C4-2B (cell line): ENCODE measurements around the gene NR5A2.

Source experiments
- H3K27ac ChIP-seq: fragments of 450-650 bp; 2 replicates; pipeline ENCODE4 v1.5.1; 2017
- CTCF ChIP-seq: fragments of 450-650 bp; conservative IDR thresholded peaks from 2 replicates; pipeline ENCODE4 v1.5.1; 2017; ENCODE audit warnings: mild to moderate bottlenecking
- ZFX ChIP-seq: fragments of 450-650 bp; IDR thresholded peaks from 2 replicates; pipeline ENCODE4 v1.6.1; 2017

NR5A2 gene

DNA sequence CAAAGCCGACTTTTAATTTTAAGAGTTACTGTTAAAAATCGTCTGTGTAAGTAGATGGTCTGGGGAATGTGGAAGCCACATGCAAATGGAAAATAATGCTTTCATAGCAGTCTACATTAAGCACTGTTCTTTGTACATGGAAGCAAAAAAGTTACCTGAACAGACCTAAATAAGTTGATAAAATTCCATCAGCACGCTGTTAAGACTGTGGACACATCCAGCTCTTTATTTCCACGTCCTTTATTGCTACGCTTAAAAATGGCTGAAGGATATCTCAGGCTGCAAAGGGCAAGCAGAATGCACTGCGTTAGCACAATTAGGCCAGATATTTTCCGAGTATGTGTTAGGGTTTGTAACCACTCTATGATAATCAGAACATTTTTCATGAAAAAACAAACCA, 22.3 kb downstream of the NR5A2 start:
- no peak overlapping the region for H3K27ac ChIP-seq
- TF ChIP-seq CTCF (no peak), ZFX (no peak)

GRCh38 chr1:200051620-200052019, 24.1 kb downstream of the NR5A2 start:
- no peak overlapping the region for H3K27ac ChIP-seq
- TF ChIP-seq ZFX (no peak), CTCF (no peak)

- TF ChIP-seq ZFX: no peak
- no peak for TF ChIP-seq CTCF
- no peak overlapping the region for H3K27ac ChIP-seq
Observed at GRCh38 chr1:200053091-200053490, 25.6 kb downstream of the NR5A2 start.

DNA sequence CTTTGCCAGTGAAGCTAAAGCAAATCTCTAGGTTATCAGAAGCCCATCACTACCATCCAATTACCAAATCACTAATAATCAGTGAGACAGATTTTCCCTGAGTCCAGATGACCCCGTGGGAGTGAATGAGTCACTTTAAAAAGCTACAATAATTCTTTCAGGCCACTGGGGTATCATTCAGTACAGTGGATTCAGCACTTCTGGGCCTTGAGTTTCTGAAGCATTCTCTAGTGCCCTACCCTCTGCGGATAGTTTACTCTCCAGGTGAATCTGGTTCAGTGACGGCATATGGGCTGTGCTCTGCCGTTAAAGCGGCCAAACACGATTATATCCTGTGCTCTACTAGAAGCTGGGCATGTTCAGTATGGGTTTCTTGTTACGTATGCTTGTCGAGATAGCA, 26.1 kb downstream of the NR5A2 start:
- TF ChIP-seq ZFX: no peak
- TF ChIP-seq CTCF: no peak
- H3K27ac ChIP-seq: no peak overlapping the region

DNA sequence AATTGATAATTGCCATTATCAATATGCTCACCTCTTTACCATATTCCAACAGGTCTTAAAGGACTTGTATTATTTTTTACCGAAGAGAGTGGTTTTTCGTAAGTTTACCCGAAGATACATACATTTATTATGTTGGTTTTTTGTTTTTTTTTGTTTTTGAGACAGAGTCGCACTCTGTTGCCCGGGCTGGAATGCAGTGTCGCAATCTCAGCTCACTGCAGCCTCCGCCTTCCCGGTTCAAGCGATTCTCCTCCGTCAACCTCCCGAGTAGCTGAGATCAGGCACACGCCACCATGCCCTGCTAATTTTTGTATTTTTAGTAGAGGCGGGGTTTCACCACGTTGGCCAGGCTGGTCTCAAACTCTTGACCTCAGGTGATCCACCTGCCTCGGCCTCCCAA, 30.8 kb downstream of the NR5A2 start:
- H3K27ac ChIP-seq: no peak overlapping the region
- no peak for TF ChIP-seq ZFX
- no peak for TF ChIP-seq CTCF

GRCh38 chr1:200062143-200062542, 34.6 kb downstream of the NR5A2 start:
- TF ChIP-seq ZFX (no peak), CTCF (no peak)
- H3K27ac ChIP-seq: no peak overlapping the region

DNA sequence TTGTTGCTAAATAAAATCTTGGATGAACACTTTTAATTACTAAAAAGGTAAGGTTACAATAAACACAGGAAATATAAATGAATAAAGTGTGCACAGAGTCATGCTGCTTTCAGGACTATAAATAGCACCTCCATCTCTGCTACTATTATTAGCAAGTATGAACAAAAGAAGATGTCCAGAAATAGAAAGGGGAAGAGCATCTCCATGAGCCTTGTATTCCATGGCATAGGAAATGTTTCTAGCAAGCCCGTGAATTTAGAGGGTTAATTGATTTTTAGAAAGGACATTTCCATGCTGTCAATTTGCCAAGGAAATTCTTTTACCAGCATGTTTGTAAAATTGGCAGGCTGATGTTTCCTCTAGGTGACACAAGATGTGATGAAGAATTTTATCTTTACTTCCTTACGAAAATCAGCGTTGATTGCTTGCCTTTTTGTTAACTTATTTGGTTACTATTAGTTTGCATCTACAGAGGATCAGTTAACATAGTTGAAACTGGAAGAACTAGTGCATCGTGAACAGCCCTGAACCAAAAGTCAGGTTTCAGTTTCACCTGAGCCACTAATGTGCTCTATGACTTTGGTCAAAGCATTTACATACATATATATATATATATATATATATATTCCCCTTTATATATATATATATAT, 45.3 kb downstream of the NR5A2 start:
- TF ChIP-seq ZFX (no peak), CTCF (no peak)

More for the DNA sequence above, 45.3 kb downstream of the NR5A2 start:
- no peak overlapping the region for H3K27ac ChIP-seq
